Measurements from ENCODE around the gene METTL18.

GRCh38 chr1:169779150-169779549 lies 15.6 kb downstream of the METTL18 start:
- TF ChIP-seq CTCF (IDR thresholded peaks at IDR 0.05) = no peak
- no peak for TF ChIP-seq EZH2 (IDR thresholded peaks at IDR 0.05; ENCODE audit: borderline replicate concordance, insufficient read depth, low read depth, low read length, poor library complexity, severe bottlenecking)
